Measurements from ENCODE around the gene RIPK3. TPM values are rescaled to one million over a fixed set of nuclear protein-coding genes. Genes with fewer than 3 reads are reported as not detected.

RIPK3 gene
- total and polyA plus RNA-seq, 12 donors = 1.7 to 7.1 (median 3.5) TPM

DNA sequence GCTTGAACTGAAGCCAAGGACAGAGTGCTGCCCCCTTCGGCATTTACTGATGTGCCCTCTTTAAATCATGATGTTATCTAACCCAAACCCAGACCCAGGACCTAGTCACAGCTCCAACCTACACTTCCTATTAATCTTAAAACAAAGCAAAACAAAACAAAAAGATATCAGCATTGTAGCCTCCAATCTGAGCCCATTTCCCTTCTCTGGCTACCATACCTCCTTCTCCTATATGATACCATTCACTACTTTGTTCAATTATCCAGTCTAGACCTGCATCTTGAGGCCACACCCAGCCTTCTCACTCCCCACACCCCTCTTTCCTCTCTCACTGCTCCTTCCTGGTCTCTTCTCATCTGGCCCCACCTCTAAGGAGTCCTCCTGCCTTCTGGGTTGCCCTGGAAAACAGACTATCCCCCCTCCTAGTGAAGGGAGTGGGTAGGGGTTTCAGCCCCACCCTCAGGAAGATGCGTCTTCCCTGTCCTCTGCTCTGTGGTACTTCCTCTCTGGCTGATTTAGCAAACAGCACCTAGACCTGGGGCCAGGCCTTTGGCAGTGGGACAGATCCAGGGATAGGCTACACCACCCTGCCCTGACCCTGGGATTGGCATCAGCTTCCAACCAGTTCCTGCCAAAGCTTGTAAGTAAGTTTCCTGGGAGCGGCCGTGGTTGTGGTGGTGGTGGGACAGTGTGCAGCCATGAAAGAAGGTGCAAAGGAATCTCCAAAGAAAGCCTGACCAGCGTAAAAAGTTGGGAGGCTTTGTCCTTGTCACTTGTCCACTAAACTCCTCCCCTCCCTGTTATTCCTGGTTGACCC is 25.2 kb downstream of the RIPK3 start:
- WGBS, 2 donors = 73 to 83% methylated on average over 5 of the region's 5 CpGs
- no peak for DNase-seq
- TF ChIP-seq, protein P1, sequence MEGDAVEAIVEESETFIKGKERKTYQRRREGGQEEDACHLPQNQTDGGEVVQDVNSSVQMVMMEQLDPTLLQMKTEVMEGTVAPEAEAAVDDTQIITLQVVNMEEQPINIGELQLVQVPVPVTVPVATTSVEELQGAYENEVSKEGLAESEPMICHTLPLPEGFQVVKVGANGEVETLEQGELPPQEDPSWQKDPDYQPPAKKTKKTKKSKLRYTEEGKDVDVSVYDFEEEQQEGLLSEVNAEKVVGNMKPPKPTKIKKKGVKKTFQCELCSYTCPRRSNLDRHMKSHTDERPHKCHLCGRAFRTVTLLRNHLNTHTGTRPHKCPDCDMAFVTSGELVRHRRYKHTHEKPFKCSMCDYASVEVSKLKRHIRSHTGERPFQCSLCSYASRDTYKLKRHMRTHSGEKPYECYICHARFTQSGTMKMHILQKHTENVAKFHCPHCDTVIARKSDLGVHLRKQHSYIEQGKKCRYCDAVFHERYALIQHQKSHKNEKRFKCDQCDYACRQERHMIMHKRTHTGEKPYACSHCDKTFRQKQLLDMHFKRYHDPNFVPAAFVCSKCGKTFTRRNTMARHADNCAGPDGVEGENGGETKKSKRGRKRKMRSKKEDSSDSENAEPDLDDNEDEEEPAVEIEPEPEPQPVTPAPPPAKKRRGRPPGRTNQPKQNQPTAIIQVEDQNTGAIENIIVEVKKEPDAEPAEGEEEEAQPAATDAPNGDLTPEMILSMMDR (IDR thresholded peaks at IDR 0.05) = no peak

DNA sequence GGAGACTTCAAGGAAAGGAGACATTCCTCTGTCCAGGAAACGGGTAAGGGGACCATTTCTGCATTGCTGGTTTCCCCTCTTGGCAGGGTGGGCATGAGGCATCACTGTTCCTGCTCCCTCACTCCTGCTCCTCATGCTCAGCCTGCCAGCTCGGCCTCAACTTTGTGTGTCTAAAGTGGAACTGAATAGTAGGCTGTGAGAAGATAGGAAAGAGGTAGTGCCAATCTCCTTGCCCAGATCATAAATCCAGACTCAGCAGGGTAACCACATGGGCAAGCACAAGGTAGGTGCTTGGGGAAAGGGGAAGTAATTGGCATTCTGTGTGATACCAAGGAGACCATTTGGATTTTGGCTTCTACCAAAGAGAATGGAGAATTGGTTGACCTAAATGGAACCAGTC is 25.9 kb downstream of the RIPK3 start:
- H3K4me3 ChIP-seq = peak overlapping the region in 1 of 10 donors; percentile 10

More for the DNA sequence above, 25.2 kb downstream of the RIPK3 start:
- Histone ChIP-seq H3K36me3 (peaks cover 0 to 20% (median 0%) of the 10 kb centered on the region in 9 donors), H3K4me1 (peaks cover 20 to 96% (median 72%) of the 10 kb centered on the region in 9 donors), H3K9me3 (no peaks in the 10 kb centered on the region), H3K4me3 (peak overlapping the region in 1 of 10 donors; percentile 36), H3K27ac (peak overlapping the region in 8 of 10 donors; percentile 3 to 95 (median 83)), H3K27me3 (peaks cover 0 to 34% (median 4%) of the 10 kb centered on the region in 7 donors)
- intact Hi-C loops (cut with DNase I) = loop anchor here in 1 of 10 donors (5.0 kb wide), 2 partner anchors 123 to 302 kb away; no protein-coding TSS in a partner anchor
- no peak for ATAC-seq

DNA sequence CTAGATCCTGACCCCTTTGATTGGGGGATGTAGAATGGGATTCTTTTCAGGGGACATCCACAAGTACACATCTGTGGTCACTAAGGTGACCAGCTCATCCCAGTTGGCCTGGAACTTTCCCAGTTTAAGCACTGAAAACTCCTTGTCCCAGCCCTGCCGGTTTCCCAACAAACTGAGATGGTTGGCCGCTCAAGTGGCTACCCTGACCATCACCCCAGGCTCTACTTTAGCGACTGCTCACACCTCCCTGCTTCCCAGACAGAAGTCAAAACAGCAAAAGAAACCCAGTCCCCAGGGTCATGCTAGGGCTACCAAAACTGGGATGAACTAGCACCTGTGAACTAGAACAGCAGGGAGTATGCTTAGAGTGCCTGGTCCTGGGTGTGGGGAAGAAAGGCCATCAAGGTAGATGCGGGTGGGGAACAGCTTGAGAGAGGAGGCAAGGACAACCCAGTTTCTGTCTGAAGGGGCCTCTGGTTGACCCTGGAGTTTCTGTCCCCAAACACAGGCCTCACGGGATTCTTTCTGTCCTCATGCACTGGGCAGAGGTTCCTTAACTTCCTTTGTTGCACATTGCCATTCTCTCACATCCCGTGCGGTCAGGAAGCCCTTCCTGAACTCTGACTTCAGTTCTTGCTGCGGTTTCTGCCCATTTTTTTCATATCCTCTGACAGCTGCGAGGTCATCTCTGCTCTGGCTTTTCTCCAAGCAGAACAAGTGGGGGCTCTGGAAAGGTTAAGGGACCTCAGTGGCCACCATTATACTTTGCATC is 26.9 kb downstream of the RIPK3 start:
- H3K36me3 ChIP-seq = peaks cover 0 to 4% (median 0%) of the 10 kb centered on the region in 9 donors
- H3K4me1 ChIP-seq = peaks cover 22 to 100% (median 79%) of the 10 kb centered on the region in 9 donors
- H3K9me3 ChIP-seq = no peaks in the 10 kb centered on the region
- intact Hi-C loops (cut with DNase I) = loop anchor here in 1 of 10 donors (5.0 kb wide), 1 partner anchor 301 kb away; no protein-coding TSS in a partner anchor
- H3K4me3 ChIP-seq = peak overlapping the region in 1 of 10 donors; percentile 22
- H3K27me3 ChIP-seq = peaks cover 0 to 19% (median 0%) of the 10 kb centered on the region in 7 donors
- TF ChIP-seq, protein P1 (IDR thresholded peaks at IDR 0.05) = no peak
- WGBS, 2 donors = 54 to 58% methylated on average over 9 of the region's 9 CpGs
- H3K27ac ChIP-seq = peak overlapping the region in 9 of 10 donors; percentile 46 to 95 (median 78)
- ATAC-seq (peak in 4 of 8 donors; percentile 11 to 52 (median 20)), DNase-seq (peak in 1 of 2 donors; percentile 66)

More for the DNA sequence above, 25.9 kb downstream of the RIPK3 start:
- ATAC-seq = no peak
- 83 to 85% methylated on average over 2 of the region's 2 CpGs for WGBS, 2 donors
- peak overlapping the region in 8 of 10 donors; percentile 46 to 95 (median 83) for H3K27ac ChIP-seq
- H3K27me3 ChIP-seq = peaks cover 0 to 29% (median 0%) of the 10 kb centered on the region in 7 donors
- H3K4me1 ChIP-seq = peaks cover 22 to 100% (median 75%) of the 10 kb centered on the region in 9 donors
- no peaks in the 10 kb centered on the region for H3K9me3 ChIP-seq
- peaks cover 0 to 13% (median 0%) of the 10 kb centered on the region in 9 donors for H3K36me3 ChIP-seq
- no peak for DNase-seq
- TF ChIP-seq, protein P1 (IDR thresholded peaks at IDR 0.05) = no peak
- intact Hi-C loops (cut with DNase I) = loop anchor here in 1 of 10 donors (5.0 kb wide), 1 partner anchor 302 kb away; no protein-coding TSS in a partner anchor

Measured in heart right ventricle (tissue), 16 donors.